Stimulated activated CD4-positive, alpha-beta T cell treated with anti-CD3 and anti-CD28 coated beads, Interleukin-1b, Interleukin-23, amount 100 ng/mL, for 1 hour (primary cell): ENCODE results near the gene PCDHGA7.
"Not testable (repeated sequence)": the region's sequence is repeated elsewhere in the genome, so short reads cannot be mapped to it uniquely, and the experiment has no call there.

Source experiments
- DNase-seq, 2 donors: peaks; one replicate each; pipeline ENCODE4 v3.0.0-alpha.2; 2020; ENCODE audit warnings: low read depth in 2 of 2

Gene PCDHGA7

DNA sequence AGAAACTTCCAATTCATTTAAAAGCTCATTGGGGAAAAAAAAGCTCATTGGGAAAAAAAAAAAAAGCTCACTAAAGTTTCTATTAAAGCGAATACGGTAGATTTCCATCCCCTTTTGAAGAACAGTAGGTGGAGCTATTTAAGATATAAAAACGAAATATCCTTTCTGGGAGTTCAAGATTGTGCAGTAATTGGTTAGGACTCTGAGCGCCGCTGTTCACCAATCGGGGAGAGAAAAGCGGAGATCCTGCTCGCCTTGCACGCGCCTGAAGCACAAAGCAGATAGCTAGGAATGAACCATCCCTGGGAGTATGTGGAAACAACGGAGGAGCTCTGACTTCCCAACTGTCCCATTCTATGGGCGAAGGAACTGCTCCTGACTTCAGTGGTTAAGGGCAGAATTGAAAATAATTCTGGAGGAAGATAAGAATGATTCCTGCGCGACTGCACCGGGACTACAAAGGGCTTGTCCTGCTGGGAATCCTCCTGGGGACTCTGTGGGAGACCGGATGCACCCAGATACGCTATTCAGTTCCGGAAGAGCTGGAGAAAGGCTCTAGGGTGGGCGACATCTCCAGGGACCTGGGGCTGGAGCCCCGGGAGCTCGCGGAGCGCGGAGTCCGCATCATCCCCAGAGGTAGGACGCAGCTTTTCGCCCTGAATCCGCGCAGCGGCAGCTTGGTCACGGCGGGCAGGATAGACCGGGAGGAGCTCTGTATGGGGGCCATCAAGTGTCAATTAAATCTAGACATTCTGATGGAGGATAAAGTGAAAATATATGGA is 48.0 kb downstream of the PCDHGA7 start, which contains the start of gene PCDHGA12:
Gene PCDHGA12 (plus strand): TSS at position 176 of the 782 bp plus-strand sequence. CDS start 253 bp downstream, at position 429.
- no peak for DNase-seq

GRCh38 chr5:141431286-141431685 is 48.7 kb downstream of the PCDHGA7 start:
- DNase-seq = no peak

GRCh38 chr5:141432308-141432707 is 49.8 kb downstream of the PCDHGA7 start:
- DNase-seq = not testable (repeated sequence)

GRCh38 chr5:141432726-141433125 is 50.2 kb downstream of the PCDHGA7 start:
- not testable (repeated sequence) for DNase-seq

DNA sequence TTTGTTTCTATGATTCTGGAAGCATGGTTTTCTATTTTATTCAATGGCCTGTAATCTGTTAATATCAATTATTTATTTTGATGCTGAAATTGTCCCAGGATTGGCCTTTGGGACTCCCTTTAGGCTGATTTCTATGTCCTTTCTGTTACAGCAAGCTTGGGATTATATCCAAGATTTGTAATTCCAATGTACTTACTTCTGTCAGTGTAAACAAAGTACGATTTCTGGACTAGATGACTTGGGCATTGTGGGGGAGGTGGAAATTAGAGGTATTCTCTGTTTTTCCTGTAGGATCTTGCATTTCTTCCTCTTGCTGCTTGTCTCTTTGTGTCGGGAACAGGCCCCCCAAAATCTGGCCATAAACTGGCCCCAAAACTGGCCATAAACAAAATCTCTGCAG is 51.5 kb downstream of the PCDHGA7 start:
- no peak for DNase-seq
